ENCODE data around the gene ROPN1B.
"Not testable (repeated sequence)": the region's sequence is repeated elsewhere in the genome, so short reads cannot be mapped to it uniquely, and the experiment has no call there.

DNA sequence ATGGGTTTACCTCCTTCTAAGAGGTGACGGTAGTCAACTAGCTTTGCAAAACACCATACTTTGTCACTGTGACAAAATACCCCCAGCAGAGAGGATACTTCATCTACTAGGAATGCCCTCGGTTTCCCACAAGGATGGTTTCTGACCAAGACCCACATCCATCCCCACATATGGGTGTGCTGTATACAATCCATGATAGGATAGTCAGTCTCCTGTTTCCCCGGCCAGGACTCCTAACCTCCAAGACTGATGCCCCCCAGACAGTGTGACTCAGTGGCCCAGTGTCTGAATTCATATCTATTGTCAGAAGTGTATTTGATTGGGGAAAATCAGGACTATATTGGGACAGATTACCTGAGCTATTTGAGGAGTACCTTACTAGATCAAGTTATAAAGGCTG is 17.8 kb upstream of the ROPN1B start:
- TF ChIP-seq, protein P1, sequence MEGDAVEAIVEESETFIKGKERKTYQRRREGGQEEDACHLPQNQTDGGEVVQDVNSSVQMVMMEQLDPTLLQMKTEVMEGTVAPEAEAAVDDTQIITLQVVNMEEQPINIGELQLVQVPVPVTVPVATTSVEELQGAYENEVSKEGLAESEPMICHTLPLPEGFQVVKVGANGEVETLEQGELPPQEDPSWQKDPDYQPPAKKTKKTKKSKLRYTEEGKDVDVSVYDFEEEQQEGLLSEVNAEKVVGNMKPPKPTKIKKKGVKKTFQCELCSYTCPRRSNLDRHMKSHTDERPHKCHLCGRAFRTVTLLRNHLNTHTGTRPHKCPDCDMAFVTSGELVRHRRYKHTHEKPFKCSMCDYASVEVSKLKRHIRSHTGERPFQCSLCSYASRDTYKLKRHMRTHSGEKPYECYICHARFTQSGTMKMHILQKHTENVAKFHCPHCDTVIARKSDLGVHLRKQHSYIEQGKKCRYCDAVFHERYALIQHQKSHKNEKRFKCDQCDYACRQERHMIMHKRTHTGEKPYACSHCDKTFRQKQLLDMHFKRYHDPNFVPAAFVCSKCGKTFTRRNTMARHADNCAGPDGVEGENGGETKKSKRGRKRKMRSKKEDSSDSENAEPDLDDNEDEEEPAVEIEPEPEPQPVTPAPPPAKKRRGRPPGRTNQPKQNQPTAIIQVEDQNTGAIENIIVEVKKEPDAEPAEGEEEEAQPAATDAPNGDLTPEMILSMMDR (conservative IDR thresholded peaks at IDR 0.05 in 1 of 2, IDR thresholded peaks at IDR 0.05 in 1 of 2; ENCODE audit: low read depth in 1 of 2, low read length in 2 of 2): not testable (repeated sequence)
- TF ChIP-seq EZH2 (IDR thresholded peaks at IDR 0.05; ENCODE audit: low read length, missing control alignments): not testable (repeated sequence)

Data from fibroblast of lung (primary cell).